A673 (cell line): ENCODE data around the gene SLFN14. TPM values are rescaled to one million over a fixed set of nuclear protein-coding genes. Genes with fewer than 3 reads are reported as not detected.
A peak's percentile ranks its signal among the peaks of the same experiment; 100 is the strongest.

Experiments used
- BruUV-seq: library from RNA; stranded (reverse); fragments of 400-500 nt; replicated peaks from 2 replicates; lab custom pipeline; 2021; lab: Mats Ljungman, UMichigan
- CTCF ChIA-PET: fragments of 300-600 bp; sonication (Branson Sonifier 250); formaldehyde crosslinking; loops from one replicate; lab custom pipeline; 2022; ENCODE audit warnings: antibody characterized with exemption; lab: Charles Lee
- POLR2A ChIA-PET: fragments of 300-600 bp; sonication (Branson Sonifier 250); formaldehyde crosslinking; loops from one replicate; lab custom pipeline; 2022; ENCODE audit warnings: antibody characterized with exemption; ENCODE audit not compliant: low non-redundant PET; lab: Charles Lee
- DNase-seq: peaks from one replicate; pipeline ENCODE4 v3.0.0-alpha.2; 2015; ENCODE audit warnings: low spot score
- H3K27ac ChIP-seq: fragments of 200-600 bp; sonication (generic); 2 replicates; pipeline ENCODE4 v1.5.1; 2016; ENCODE audit warnings: mixed run types, low read depth, mild to moderate bottlenecking, mixed read lengths, antibody characterized with exemption, low read length; ENCODE audit not compliant: poor library complexity, severe bottlenecking
- H3K27me3 ChIP-seq: fragments of 200-600 bp; sonication (generic); replicated peaks from 2 replicates; pipeline ENCODE4 v1.6.1; 2017; ENCODE audit warnings: mixed run types, low read depth, mild to moderate bottlenecking, mixed read lengths, antibody characterized with exemption, low read length; ENCODE audit not compliant: insufficient read depth, poor library complexity
- H3K36me3 ChIP-seq: fragments of 200-600 bp; sonication (generic); 2 replicates; pipeline ENCODE4 v1.6.1; 2016; ENCODE audit warnings: mixed run types, mild to moderate bottlenecking, mixed read lengths, antibody characterized with exemption, low read length; ENCODE audit not compliant: insufficient read depth, poor library complexity, severe bottlenecking
- H3K4me1 ChIP-seq: fragments of 200-600 bp; sonication (generic); 2 replicates; pipeline ENCODE4 v1.6.1; 2017; ENCODE audit warnings: mixed run types, mild to moderate bottlenecking, mixed read lengths, antibody characterized with exemption, low read length; ENCODE audit not compliant: insufficient read depth, poor library complexity, severe bottlenecking
- H3K4me3 ChIP-seq: fragments of 200-600 bp; sonication (generic); 2 replicates; pipeline ENCODE4 v1.5.1; 2016; ENCODE audit warnings: low read depth, mixed run types, mild to moderate bottlenecking, mixed read lengths, low read length; ENCODE audit not compliant: poor library complexity, severe bottlenecking
- H3K9me3 ChIP-seq: fragments of 200-600 bp; sonication (generic); 2 replicates; pipeline ENCODE4 v1.6.1; 2016; ENCODE audit warnings: mixed run types, low read depth, mild to moderate bottlenecking, mixed read lengths, antibody characterized with exemption, low read length; ENCODE audit not compliant: poor library complexity, severe bottlenecking
- EZH2 ChIP-seq: fragments of 200-600 bp; sonication (generic); IDR thresholded peaks from 2 replicates; pipeline ENCODE4 v1.6.1; 2017; ENCODE audit warnings: borderline replicate concordance, low read depth, mild to moderate bottlenecking, mixed read lengths, antibody characterized with exemption, low read length; ENCODE audit not compliant: poor library complexity, severe bottlenecking
- intact Hi-C: fragments of 100-400 bp; cut with micrococcal nuclease; formaldehyde crosslinking; loops from one replicate; pipeline ENCODE4 v1.10.0; 2022; ENCODE audit not compliant: unreplicated experiment
- total RNA-seq: library from RNA; stranded (reverse); gene quantifications from 2 replicates; pipeline ENCODE4 v1.2.3, GENCODE V29; 2021
- TF ChIP-seq, protein P1 (sequence below): fragments of 300-800, 200-600 bp; sonication (generic); conservative IDR thresholded peaks from 2 replicates; pipeline ENCODE4 v1.5.1; 2017; ENCODE audit warnings: low read depth, mild to moderate bottlenecking, antibody characterized with exemption, low read length, moderate library complexity, mixed read lengths

Gene SLFN14
- total RNA-seq, 1 experiment from 2014 or later: not detected

DNA sequence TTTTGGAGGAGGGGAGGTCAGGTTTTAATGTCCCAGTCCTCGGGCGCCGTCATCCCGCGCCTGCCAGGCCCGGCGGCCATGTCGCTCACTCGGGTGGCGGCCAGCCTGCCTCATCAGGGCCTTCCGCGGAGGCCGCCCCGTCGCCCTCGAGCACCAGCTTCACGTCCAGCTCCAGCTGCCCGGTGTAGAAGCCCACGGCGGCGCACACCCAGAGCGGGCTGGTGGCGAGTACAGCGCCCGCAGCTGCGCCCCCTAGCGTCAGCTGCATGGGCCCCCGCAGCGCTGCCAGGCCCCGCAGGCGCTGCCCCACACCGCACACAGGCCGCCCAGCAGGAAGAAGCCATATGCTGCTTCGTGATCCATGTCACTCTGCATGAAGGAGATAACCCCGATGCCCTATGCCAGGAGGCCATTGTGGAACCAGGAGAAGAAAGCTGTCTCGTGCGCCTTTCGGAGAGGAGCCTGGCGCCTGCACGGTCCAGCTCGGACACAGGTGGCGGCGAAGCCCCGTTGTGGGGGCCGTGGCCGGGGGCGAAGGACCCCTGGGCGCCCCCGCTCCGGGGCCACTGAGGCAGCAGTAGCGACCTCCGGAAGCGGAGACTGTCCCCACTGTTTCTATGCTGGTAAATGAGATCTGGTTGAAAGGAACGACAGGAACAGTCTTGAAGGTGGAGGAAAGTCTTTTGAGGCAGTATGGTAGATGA is 36.1 kb upstream of the SLFN14 start:
- Histone ChIP-seq H3K27me3 (no peaks in the 10 kb centered on the region), H3K4me1 (no peaks in the 10 kb centered on the region), H3K36me3 (peaks cover 22% of the 10 kb centered on the region), H3K9me3 (no peaks in the 10 kb centered on the region), H3K27ac (no peak overlapping the region), H3K4me3 (no peak overlapping the region)
- TF ChIP-seq, protein P1, sequence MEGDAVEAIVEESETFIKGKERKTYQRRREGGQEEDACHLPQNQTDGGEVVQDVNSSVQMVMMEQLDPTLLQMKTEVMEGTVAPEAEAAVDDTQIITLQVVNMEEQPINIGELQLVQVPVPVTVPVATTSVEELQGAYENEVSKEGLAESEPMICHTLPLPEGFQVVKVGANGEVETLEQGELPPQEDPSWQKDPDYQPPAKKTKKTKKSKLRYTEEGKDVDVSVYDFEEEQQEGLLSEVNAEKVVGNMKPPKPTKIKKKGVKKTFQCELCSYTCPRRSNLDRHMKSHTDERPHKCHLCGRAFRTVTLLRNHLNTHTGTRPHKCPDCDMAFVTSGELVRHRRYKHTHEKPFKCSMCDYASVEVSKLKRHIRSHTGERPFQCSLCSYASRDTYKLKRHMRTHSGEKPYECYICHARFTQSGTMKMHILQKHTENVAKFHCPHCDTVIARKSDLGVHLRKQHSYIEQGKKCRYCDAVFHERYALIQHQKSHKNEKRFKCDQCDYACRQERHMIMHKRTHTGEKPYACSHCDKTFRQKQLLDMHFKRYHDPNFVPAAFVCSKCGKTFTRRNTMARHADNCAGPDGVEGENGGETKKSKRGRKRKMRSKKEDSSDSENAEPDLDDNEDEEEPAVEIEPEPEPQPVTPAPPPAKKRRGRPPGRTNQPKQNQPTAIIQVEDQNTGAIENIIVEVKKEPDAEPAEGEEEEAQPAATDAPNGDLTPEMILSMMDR: 0 out of 2 replicates have a peak, but pooled peaks have one; percentile 11
- TF ChIP-seq EZH2: no peak
- DNase-seq: no peak
- CTCF ChIA-PET: no interaction called here
- intact Hi-C loops: no loop called here
- BruUV-seq: no TSS peak
- POLR2A ChIA-PET: no interaction called here

DNA sequence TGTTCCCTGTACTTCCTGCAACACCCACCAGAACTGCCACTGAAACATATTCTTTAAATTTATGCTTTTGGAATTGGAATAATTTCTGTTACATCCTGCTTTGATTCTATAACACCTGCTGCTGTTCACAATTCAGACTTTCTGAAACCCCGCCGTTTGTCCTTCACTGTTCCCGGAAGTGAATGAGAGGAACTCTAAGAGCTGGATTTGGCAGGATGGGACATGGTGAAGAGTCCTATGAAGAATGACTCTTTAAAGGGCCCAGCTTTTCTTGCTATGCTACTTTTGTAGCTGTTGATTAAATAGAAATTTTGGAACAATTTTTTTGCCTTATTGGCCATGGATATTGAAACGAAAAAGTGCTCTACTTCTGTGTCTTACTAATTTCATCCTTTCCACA is 35.5 kb upstream of the SLFN14 start:
- CTCF ChIA-PET: no interaction called here
- Histone ChIP-seq H3K4me3 (no peak overlapping the region), H3K36me3 (peaks cover 22% of the 10 kb centered on the region), H3K4me1 (no peaks in the 10 kb centered on the region), H3K9me3 (no peaks in the 10 kb centered on the region), H3K27me3 (no peaks in the 10 kb centered on the region), H3K27ac (no peak overlapping the region)
- BruUV-seq: no TSS peak
- POLR2A ChIA-PET: no interaction called here
- no peak for TF ChIP-seq EZH2
- TF ChIP-seq, protein P1: no peak
- no peak for DNase-seq
- intact Hi-C loops: no loop called here

DNA sequence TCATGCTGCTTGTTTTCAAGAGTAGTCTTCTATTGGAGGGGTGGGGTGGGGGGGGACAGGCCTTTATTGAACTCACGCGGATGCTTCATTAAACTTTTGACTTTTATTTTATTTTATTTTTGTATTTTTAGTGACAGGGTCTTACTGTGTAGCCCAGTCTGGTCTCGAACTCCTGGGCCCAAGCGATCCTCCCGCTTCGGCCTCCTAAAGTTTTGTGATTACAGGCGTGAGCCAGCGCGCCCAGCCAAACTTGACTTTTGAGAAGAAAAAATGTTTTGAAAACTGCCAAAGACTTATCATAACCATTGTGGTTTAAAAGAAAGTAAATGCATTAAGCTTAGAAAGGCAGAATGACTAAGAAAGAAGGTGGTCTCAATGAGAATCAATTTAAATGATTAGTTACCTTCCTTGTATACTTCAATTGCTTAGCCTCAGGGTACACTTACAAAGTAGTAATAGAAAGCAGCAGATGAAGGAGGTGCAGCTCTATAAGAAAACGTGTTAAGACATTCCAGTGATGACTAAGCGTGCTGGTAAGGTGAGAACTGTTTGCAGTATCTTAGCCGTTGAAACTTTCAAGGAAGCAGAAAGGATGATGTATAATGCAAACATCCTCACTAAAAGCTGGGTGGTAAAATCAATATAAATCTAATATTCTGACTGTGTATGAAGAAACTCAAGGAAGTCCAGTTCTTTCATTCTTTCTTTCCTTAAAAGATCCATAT is 27.7 kb upstream of the SLFN14 start:
- no peaks in the 10 kb centered on the region for H3K36me3 ChIP-seq
- TF ChIP-seq, protein P1: no peak
- TF ChIP-seq EZH2: no peak
- no peaks in the 10 kb centered on the region for H3K9me3 ChIP-seq
- H3K27me3 ChIP-seq: no peaks in the 10 kb centered on the region
- DNase-seq: no peak
- intact Hi-C loops: no loop called here
- peaks cover 11% of the 10 kb centered on the region for H3K4me1 ChIP-seq
- no TSS peak for BruUV-seq
- peak overlapping the region; percentile 82 for H3K4me3 ChIP-seq
- no peak overlapping the region for H3K27ac ChIP-seq
- ChIA-PET POLR2A (no interaction called here), CTCF (no interaction called here)
